HCT116 (cell line): Measurements from ENCODE around the gene CHST5.
"Not testable (repeated sequence)": the region's sequence is repeated elsewhere in the genome, so short reads cannot be mapped to it uniquely, and the experiment has no call there.

Experiments used
- CEBPB ChIP-seq: IDR thresholded peaks from 2 replicates; pipeline ENCODE4 v1.6.1; 2012; ENCODE audit warnings: low read depth
- POLR2AphosphoS5 ChIP-seq: IDR thresholded peaks from 2 replicates; pipeline ENCODE4 v1.6.1; 2011; ENCODE audit warnings: mild to moderate bottlenecking, low read depth, low read length, moderate library complexity
- RAD21 ChIP-seq: IDR thresholded peaks from 2 replicates; pipeline ENCODE4 v1.6.1; 2012; ENCODE audit warnings: low read depth, mild to moderate bottlenecking
- SRF ChIP-seq: IDR thresholded peaks from 2 replicates; pipeline ENCODE4 v1.6.1; 2012; ENCODE audit warnings: low read depth
- ZFX ChIP-seq: fragments of 450-650 bp; IDR thresholded peaks from 2 replicates; pipeline ENCODE4 v1.6.1; 2017
- TF ChIP-seq, protein P1 (sequence below), 3 experiments: fragments of 200-600 bp in 1 of 3; sonication (generic) in 1 of 3; IDR thresholded peaks in 2 of 3; conservative IDR thresholded peaks in 1 of 3; 2 replicates each; pipeline ENCODE4 v1.5.1; 2012 to 2017; ENCODE audit warnings: low read depth in 2 of 3, low read length in 2 of 3, antibody characterized with exemption in 1 of 3, borderline replicate concordance in 1 of 3, control low read depth in 1 of 3, mild to moderate bottlenecking in 1 of 3, mixed read lengths in 1 of 3, mixed run types in 1 of 3, moderate library complexity in 1 of 3; ENCODE audit not compliant: insufficient read depth in 1 of 3
- TF ChIP-seq, protein P2 (sequence below): IDR thresholded peaks from 2 replicates; pipeline ENCODE4 v1.6.1; 2011; ENCODE audit warnings: mild to moderate bottlenecking, low read length, moderate library complexity; ENCODE audit not compliant: insufficient replicate concordance; ENCODE audit errors: extremely low read depth

DNA sequence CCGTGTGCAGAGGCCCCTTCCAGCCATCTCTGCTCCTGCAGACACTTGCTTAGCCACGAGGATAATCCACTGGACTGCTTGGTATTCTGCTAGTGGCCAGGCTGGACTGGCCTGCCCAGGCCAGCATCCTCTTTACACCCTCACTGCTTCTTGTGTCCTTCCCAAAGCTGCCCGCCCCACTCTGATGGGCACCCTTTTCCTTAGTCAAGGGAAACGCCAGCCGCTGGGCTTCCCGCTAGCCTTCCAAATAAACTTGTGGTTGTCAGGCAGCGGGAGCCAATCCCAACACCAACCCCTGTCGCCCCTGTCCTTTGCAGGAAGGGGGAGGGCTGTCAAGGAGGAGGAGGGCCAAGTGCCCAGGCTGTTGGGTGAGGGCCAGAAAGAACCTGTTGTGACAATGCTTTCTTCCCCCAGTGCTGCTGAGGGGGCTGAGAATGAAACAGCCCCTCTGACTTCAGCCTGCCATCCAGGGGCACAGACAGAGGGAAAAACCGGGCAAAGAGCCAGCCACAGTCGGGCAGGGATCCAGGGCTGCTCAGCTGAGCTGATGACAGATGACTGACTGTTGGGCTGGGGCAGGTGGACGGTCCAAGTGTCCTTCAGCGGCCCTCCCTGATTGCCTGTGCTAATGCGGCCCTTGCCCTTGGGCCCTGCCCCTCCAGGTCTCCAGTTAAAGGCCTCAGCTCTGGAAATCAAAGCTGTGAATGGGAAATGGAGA lies 37.1 kb downstream of the CHST5 start:
- TF ChIP-seq POLR2AphosphoS5, CEBPB, SRF, ZFX, RAD21: not testable (repeated sequence)
- TF ChIP-seq, protein P1, sequence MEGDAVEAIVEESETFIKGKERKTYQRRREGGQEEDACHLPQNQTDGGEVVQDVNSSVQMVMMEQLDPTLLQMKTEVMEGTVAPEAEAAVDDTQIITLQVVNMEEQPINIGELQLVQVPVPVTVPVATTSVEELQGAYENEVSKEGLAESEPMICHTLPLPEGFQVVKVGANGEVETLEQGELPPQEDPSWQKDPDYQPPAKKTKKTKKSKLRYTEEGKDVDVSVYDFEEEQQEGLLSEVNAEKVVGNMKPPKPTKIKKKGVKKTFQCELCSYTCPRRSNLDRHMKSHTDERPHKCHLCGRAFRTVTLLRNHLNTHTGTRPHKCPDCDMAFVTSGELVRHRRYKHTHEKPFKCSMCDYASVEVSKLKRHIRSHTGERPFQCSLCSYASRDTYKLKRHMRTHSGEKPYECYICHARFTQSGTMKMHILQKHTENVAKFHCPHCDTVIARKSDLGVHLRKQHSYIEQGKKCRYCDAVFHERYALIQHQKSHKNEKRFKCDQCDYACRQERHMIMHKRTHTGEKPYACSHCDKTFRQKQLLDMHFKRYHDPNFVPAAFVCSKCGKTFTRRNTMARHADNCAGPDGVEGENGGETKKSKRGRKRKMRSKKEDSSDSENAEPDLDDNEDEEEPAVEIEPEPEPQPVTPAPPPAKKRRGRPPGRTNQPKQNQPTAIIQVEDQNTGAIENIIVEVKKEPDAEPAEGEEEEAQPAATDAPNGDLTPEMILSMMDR (IDR thresholded peaks at IDR 0.05 in 2 of 3, conservative IDR thresholded peaks at IDR 0.05 in 1 of 3; ENCODE audit: borderline replicate concordance in 1 of 3, insufficient read depth in 1 of 3, low read depth in 2 of 3, low read length in 2 of 3), result not testable (repeated sequence)
- TF ChIP-seq, protein P2, sequence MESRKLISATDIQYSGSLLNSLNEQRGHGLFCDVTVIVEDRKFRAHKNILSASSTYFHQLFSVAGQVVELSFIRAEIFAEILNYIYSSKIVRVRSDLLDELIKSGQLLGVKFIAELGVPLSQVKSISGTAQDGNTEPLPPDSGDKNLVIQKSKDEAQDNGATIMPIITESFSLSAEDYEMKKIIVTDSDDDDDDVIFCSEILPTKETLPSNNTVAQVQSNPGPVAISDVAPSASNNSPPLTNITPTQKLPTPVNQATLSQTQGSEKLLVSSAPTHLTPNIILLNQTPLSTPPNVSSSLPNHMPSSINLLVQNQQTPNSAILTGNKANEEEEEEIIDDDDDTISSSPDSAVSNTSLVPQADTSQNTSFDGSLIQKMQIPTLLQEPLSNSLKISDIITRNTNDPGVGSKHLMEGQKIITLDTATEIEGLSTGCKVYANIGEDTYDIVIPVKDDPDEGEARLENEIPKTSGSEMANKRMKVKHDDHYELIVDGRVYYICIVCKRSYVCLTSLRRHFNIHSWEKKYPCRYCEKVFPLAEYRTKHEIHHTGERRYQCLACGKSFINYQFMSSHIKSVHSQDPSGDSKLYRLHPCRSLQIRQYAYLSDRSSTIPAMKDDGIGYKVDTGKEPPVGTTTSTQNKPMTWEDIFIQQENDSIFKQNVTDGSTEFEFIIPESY, result not testable (repeated sequence)
